HG03064 (cell line): ENCODE results near the gene GINS2.

ENCODE experiments used
- ATAC-seq: cut with Tn5 transposase; IDR thresholded peaks from one replicate; pipeline ENCODE4 v1.9.1; 2021; ENCODE audit warnings: low read depth; ENCODE audit not compliant: unreplicated experiment

The GINS2 gene

DNA sequence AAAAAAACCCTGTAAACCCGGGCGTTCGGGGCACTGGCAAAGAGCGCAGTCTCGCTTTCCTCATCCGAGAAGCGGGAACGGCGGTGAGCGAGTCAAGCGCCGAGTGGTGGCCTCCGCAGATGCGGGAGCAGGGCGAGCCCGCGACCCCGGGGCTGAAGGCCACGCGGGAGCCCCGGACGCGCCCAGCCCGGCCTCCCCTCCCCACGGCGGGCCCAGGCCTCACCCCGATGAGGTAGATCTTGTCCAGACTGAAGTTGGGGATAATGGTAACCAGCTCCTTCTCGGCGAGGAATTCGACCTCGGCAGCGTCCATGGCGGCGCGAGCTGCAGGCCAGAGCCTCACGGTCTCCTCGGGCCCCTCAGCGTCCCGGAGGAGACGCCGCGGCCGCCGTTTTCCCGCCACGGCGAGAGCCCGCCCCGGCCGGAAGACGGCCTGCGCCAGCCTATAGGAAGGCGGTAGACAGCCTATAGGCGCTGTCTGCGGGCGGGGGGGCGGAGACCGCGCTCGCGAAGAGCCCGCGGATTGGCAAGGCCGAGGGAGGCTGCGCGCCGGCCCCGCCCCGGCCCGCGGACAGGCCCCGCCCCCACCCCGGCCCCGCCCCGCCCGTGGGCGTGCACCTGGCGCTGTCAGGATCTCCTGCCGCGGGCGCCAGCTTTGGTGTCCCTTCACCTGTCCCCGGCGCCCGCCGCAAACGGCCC is at the start of gene GINS2:
Gene GINS2, minus strand, starts transcription at position 369 of the 699 bp plus-strand sequence. Its CDS starts 56 bp downstream, at position 313.
- peak; percentile 84 for ATAC-seq

DNA sequence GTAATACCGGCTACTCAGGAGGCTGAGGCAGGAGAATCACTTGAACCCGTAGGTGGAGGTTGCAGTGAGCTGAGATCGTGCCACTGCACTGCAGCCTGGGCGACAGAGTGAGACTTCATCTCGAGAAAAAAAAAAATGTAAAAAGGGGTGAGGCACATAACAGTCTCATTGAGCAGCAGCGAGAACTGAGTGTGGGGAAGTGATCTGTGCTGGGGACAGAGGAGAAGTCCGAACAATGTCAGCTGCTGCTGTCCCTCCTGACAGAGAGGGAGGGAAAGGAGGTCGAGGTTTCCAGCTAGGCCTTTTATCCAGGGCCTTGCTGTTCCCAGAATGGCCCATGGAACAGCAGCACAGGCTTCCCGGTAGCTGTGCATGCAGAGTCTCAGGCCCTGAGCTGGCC is 48.2 kb upstream of the GINS2 start:
- no peak for ATAC-seq

DNA sequence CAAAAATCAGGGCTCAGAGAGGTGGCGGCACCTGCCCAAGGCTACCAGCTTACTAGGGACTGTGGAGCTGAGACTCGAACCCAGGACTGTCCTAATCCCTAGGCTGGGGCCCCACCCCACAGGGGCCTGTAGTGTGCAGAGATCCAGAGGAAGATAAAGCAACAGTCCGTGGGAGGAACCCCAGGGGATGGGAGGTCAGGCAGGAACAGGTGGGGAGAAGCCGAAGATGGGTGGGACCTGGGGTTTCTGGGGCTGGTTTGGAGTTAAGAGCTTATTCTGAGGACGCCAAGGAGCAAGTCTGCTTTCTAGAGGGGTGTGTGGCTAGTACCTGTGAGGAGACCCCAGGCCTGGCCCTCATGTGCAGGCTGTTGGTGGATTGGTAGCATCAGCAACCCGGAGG is 47.2 kb upstream of the GINS2 start:
- no peak for ATAC-seq

DNA sequence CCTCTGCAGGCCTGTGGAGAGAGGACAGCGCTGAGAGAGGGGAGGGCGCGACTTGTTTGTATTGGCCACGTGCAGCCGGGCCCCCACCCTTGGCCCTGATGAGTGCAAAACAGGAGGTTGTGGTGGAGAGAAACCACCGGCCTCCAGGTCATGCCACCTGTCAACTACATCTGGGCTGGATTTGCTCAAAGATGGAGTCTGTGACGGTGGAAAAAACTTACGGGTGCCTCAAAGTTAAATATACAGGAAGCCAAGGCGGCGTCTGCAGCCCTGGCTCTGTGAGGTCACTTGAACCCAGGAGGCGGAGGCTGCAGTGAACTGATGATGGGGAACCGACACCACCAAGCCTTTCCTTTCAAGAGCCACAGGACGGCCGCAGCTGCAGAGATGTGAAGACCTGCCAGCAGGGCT is 46.5 kb upstream of the GINS2 start:
- peak; percentile 95 for ATAC-seq

DNA sequence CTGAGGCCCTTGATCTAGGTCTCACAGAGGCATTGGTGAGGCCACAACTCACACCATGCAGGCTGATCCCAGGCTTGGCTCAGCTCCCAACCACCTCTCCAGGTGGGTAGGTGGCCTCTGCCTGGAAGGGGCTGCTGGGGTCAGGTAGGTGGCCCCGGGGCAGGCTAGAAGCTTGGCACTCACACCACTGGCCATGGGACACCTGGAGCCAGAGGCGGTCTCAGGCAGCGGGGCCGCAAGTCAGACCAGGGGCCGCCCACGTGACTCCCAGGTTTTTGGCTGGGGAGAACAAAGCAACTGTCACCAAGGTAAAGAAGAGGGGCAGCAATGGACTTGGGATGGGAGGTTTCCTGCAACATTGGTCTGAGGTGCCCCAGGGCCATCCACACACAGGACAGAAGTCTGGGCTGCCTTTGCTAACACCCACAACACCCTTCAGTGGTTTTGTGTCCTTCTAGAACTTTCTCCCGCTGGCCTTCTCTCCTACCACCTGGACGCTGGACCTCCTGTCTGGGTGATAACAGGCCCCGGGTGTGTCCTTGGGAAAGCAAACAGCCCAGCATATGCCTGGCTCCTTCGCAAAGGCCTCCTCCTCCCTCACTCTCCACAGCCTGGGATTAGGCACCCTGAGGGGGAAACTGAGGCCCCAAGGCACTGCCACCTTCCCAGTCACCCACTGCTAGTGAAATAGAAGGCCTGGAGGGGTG is 45.7 kb upstream of the GINS2 start:
- ATAC-seq = no peak

DNA sequence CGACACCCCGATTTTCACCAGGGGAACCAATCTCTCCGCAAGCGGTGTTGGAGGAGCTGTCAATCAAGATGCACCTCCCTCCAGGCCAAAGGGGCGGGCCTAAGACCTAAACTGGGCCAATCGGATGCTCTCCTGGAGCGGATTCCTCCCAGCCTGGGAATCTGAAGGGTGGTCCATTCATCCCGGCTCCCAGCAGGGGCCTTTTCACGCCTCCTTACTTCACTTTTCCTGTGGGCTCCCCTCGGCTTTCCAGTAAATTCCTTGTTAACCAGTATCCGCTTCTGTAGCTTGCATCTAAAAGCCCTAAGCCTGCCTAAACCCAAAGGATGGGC is 45.1 kb upstream of the GINS2 start:
- ATAC-seq = no peak

DNA sequence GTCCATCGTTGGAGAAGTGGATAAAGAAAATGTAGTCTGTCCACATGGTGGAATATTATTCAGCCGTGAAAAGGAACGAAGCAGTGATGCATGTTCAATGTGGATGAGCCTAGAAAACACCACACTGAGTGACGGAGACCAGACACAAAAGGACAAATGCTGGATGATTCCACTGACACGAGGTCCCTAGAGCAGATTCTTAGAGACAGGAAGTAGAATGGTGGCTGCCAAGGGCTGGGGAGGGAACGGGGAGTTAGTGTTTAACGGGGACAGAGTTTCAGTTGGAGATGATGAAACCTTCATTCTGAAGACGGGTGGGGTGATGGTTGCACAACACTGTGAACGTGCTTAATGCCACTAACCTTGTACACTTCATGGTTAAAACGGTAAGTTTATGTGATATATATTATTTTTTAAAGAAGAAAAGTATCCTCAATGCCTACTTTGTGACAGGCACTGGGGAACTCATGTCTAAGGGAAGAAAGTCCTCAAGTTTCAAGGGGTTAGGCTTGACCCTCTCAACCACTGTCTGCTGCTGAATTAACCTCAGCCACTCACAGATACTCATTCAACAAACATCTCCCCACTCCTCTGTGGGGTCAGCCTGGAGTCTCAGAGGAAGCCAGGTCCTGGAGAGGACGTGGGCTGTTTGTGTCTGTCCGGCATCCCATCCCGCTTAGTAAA is 44.5 kb upstream of the GINS2 start:
- no peak for ATAC-seq

DNA sequence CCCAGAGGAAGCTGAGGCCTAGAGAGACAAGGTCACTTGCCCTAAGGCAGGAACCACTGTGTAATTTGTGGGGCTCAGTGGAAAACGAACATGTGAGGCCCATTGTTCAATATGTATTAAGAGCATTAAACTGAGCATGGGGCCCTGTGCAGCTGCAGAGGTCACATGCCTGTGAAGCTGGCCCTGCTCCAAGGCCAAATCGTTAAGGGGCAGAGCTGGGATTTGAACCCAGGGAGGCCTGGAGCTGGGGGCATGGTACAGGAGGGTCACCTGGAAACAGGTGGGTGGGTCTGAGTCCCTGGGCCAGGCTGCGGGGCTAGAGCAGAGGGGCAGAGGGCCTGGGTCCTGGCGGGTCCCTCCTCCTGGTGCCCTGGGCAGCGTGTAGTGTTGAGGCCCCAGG is 42.4 kb upstream of the GINS2 start:
- ATAC-seq = no peak

DNA sequence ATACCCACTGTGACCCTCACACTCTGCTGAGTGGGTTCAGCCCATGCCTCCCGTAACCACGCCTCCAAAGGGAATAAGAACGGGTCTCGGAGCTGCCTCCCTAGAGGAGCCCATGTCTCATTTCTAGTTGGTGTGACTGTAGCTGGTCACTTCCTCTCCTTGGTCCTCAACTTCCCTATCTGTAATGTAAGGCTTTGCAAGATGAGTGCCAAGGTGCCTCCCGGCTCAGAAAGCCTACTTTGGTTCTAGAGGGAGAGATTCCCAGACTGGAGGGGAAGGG is 41.4 kb upstream of the GINS2 start:
- no peak for ATAC-seq

DNA sequence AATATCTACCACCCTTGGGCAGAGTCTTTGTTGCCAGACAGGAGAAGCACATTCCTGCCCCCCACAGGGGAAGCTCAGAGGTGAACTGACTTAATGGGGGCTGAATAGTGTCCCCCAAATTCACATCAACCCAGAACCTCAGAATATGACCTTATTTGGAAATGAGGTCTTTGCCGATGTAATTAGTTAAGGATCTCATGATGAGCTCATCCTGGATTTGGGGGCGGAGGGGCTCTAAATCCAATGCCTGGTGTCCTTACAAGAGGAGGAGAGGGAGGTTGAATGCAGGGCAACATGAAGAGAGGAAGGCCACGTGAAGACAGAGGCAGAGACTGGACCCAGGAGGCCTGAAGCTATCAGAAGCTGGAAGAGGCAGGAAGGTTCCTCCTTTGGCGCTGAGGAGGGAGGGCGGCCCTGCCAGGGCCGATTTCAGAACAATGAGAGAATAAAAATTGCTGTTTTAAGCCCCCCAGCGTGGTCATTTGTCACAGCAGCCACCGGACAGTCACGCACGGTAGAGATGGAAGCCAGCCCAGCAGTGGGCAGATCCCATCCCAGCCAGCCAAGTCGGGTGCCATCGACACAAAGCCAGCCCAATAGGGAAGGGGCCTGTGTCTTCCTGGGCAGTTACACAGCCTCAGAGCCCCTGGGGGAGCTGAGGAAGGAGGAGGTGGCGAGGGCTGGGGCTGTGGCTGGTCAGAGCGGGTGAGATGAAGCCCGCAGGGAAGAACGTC is 40.9 kb upstream of the GINS2 start:
- ATAC-seq = no peak

DNA sequence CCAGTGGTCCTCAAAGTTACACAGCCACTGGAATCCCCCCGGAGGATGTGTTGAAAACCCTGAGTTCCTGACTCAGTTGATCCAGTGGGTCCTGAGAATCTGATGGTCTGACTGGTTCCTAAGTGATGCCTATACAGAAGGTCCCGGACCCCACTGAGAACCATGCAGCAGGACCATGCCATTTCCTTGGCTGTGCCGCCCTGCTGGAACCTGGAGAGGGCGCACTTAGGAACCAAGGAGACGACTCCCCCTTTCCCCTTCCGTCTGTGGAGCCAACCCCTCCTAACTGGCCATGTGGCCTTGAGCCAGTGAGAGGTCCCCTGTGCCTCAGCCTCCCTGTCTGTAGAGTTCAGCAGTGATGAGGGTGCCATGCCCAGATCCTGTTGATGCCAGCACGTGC is 40.1 kb upstream of the GINS2 start:
- no peak for ATAC-seq

DNA sequence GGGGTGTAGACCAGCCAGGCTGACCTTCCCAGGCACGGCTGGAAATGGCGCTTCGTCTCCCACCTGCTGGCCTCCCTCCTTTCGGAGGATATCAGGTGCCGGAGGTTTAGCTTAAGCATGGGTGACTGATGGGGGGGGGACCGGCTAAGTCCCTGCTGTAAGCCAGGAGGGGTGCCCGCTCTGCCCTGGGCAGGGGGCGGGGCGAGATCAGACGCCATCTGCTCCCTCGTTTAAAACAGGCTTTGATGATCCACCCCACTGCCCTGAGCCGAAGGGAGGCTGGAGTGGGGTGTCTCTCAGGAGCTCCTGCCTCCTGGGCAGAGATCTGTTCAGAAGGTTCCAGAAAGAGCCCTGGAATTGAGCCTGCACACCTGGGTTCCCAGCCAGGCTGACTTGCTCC is 36.2 kb upstream of the GINS2 start:
- no peak for ATAC-seq

DNA sequence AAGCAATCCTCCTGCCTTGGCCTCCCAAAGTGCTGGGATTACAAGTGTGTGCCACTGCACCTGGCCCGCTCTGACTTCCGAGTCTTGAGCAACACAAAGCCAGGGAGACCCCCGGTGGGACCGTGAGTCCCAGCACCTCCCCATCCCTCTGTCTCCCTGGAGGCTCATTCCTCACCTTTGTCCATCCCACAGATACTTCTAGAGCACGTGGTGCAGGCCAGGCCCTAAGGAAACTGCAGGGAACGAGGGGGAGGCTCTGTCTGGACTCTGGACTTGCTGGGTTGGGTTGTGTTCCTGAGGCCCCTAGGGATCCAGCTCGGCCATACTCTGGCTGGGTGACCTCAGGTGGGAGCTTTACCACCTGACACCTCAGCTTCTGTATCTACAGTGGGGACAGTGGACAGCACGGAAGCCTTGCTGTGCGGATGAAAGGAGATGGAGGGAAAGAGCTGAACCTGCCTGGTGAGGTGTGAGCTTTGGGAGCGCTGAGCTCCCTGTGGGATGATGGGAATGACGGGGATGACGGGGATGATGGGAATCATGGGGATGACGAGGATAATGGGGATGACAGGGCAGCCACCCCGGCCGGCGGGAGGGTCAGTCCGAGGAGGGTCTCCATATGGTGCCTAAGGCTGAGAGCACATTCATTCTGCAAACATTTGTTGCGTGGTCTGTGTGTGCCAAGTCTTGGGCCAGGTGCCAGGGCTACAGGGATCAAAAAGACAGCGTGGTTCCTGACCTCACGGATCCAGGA is 35.5 kb upstream of the GINS2 start:
- no peak for ATAC-seq

DNA sequence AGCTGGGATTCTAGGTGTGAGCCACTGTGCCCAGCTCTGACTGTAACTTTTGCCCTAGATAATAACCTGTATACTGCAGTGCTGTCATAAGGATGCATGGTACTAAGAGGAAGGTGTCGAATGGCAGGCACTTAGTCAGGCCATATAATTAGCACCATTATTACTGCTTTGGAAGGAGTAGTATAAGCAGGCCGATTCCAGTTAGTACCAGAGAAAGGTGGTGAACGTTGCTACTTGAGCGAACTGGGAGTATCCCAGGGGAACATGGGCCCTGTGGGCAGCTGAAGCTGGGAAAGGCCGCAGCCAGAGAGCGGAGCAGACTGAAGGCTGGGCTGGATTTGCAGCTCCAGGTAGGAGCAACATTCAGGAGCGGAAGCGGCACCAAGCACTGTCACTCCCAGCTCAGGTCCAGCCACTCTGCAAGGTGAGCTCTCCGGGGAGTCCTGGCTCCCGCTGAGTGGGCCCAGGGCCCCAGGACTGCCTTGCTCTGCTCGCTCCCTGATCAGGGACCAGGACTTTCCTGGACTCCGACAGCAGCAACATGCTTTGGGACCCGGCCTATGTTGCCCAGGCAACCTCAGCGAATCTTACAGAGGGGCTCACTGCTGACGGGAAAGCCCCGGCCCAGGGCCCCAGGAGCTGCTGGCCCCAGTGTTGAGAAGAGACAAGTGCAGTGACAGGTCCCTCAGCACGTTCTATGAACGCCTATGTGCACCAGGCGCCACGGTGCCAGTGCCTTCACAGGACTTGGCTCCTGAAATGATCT is 33.6 kb upstream of the GINS2 start:
- ATAC-seq = no peak

DNA sequence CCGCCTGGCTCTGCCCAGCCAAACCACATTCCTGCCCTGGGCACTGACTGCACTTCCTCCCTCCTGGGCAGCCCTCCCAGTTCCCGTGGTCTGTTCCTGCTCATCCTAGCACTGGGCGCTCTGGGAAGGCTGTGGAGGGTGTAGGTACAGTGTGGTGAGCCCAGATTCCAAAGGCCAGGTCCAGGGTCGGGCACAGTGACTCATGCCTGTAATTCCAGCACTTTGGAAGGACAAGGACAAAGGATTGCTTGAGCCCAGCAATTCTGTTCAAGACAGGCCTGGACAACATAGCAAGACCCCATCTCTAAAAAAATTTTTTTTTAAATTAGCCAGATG is 31.5 kb upstream of the GINS2 start:
- no peak for ATAC-seq

DNA sequence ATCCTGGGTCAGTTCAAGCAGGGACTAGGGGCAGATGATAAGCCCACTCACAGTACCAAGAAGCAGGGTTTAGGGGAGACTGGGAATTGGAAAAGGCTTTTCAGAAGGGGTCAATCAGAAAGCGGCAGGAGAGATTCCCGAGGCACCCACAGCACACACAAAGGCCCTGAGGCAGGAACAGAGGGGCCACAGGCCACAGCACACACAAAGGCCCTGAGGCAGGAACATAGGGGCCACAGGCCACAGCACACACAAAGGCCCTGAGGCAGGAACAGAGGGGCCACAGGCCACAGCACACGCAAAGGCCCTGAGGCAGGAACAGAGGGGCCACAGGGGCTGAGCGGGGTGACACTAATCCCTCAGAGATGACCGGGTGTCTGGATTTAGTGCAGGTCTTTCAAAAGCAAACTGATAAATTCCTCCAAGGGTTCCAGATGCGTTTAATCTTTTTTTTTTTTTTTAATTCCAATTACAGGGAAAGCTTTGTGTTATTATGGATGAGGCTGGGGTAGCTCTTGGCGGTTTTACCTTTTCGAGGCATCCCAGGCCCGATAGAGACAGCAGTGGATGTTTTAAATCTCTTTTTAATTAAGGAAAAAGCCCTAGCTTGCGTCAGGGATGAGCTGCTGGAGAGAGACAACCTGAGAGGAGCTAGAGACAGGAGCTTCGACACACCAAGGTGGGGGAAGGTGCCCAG is 31.0 kb upstream of the GINS2 start:
- no peak for ATAC-seq

DNA sequence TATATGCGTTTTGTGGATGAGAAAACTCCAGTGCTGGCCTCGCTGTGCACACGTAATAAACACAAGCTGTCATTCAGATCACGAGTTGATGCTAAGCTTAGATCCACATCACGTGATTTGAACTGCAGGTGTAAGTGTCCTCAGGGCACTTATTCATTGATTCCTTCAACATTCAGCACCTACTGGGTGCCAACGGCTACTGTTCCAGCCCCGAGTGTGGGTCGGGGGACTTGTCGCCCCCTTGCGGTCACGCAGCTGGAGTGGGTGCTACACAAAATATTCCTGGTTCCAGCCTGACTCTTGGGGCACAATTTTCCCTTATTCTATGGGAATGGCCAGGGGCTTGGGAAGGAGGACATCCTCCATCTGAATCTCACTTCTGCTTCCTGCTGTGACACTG is 29.9 kb upstream of the GINS2 start:
- ATAC-seq = no peak

DNA sequence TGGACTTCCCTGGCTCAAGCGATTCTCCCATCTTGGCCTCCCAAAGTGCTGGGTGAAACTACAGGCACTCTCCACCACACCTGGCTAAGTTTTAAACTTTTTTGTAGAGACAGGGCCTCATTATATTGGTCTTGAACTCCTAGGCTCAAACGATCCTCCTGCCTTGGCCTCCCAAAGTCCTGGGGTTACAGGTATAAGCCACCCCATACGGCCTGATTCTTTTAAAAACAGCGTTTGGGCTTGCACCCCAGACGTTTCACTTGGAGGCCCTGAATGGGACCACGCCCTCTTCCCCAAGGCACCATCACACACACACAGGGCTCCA is 29.4 kb upstream of the GINS2 start:
- ATAC-seq = no peak

DNA sequence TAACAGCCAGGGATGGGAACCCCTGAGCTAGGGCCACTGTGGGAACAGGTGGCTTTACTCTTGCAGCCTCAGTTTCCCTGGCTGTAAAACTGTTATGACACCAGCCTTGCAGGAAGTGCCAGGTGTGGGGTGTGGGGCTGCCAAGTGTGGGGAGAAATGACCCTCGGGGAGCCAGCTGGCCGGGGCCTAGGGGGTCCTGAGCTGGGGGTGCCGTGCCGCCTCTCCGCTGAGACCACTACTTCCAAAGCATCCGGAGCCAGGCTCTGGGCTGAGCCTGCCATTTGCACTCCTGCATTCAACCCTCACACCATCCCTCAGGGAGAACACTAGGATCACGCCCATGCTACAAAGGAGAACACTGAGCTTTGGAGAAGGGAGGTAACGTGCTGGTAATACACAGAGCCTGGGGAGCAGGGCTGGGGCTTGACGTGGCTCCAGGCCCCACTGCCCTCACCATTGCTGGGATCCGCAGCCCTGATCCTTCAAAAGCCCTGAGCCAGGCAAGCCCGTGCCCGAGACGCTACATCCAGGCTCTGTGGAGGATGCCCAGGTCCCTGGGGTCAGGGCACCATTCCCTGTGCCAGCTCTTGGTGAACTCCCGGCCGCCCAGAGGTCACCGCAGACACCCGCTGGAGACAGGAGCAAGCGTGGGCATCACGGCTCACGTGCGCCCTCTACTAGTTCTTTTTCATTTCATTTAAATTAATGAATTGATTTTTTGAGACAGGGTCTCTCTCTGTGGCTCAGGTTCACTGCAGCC is 28.8 kb upstream of the GINS2 start:
- ATAC-seq = no peak
